ENCODE results near the gene PDLIM5.

Gene PDLIM5

DNA sequence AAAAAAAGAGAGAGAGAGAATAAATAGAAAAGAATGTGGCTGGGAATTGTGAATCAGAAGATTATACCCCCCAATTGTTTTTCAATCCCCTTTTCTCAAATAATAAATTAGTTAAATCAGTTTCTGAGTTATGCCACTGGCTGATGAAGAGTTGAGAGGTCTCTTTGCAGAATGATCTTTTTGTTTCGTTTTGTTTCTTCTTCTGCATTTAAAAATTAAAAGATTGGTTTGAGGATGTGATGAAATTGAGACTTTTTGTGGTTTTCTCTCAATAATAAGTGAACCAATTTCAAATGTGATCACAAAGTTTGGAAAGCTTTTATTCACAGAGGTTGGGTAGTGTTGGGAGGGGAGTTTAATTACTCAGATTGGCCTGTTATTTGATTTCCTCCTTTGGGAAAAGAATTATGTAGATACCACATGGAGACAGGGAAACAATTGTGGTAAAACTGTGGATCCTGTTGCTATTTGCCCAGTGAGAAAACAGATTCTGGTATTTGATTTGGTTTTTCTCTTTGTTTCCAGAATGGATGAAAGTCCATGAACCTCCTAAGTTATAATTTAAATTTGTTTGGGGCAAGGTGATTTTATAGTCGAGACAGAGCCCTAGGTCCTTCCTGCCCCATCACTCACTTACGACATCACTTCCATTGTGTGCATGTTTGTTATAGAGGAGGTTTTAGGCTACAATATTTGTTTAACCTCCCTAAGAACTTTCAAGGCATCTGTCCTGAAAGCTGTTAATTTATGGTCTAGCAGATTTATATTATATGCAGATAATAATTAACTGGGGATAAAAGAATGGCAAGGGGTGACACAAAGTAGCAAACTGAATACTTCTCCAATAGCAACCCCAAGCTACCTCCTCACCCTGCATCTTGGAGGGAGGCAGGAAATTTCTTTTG lies 214.0 kb downstream of the PDLIM5 start:
- DNase-seq: no peak

DNA sequence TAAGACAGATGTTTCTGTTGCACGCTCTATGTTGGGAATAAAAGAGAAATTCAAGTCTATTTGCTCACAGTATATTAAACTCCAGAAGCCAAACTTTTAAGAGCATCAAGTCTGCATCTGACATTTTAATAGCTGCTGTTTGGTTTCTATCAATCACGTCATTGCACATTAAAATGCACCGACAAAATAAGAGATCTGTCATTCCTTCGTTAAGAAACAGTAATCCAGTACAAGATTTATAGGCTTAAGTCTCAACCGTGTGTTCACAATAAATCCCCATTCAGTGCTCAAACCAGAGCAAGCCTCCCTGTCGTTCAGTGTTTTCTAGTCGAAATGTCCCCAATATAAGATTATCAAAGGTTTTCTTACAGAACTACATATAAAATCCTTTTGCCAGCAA lies 217.0 kb downstream of the PDLIM5 start:
- no peak for DNase-seq

DNA sequence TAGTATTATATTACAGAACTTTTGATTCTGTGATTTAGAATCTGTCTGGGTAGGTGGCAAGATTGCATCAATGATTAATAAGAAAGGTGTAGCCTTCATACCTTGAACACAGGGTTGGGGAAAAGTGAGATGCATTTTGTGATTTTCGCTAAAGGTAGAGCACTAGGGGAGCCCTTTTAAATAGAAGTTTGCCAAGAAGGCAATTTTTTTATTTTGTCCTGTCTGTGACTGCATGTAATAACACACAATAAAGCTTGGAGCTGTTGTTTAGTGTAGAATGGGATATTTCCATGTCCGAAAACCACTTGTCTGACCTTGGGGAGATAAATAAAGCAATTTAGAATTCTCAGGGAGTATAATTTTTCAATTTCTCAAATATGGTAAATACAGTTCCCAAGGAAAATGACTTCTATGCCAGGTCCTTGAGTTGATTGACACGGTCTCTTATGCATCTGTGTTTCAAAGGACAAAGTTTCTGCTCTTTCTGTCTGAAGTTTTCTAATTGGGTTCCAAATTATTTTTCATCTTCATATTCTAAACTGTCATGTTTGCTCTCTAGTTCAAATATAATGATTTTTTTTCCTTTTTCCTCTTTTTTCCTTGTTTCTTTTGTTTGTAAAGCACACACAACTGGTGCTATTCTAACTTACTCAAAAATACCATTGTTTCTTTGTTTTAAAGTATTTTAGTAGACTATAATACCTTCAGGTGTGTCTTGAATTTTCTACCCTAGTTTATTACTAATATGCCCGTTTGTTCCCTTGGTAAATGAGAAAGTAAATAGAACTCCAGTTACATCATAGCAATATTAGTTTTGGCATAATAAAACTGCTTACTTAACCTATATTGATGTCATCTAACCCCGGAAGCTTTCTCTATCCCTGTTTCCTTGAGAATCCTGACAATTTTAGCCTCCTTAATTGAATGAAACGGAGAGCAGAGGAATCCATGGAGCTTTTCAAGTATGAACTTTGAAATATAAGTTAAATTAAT lies 218.2 kb downstream of the PDLIM5 start:
- DNase-seq: no peak

DNA sequence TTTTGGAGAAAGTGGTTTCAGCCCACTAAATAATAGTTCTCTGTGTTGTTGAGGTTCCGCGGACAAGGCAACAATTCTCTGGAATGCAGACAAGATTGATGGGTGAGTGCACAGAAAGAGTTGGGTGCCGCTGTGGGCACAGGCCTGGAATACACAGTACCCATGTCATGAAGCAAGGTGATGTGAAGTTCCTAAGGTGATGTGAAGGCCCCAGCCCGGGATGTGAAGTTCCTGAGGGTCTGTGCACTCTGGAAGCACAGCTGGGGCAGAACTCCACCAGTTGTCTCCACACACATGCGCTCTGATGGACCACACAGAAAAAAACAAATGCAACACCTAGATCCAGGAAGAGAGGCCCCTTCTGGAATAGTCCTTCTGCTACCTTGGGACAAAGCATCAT lies 219.4 kb downstream of the PDLIM5 start:
- DNase-seq: no peak

DNA sequence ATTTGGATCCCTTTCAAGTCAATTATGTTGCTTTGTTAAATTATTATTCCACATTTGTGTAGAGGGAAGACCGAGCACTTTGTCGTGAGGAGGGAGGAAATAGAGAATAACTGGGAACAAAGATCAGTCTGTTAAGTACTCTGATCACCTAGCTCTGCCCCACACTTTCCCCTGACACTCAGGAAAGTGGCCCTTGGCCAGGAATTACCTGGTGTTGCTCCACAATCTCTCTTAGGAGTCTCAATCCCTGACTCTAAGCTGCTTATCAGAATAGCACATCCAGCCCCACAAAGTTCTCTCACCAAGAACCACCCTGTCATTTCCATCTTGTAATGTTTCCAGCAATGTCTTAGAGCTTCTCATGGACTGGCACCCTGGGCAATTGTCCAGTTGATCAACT lies 222.2 kb downstream of the PDLIM5 start:
- DNase-seq: no peak

DNA sequence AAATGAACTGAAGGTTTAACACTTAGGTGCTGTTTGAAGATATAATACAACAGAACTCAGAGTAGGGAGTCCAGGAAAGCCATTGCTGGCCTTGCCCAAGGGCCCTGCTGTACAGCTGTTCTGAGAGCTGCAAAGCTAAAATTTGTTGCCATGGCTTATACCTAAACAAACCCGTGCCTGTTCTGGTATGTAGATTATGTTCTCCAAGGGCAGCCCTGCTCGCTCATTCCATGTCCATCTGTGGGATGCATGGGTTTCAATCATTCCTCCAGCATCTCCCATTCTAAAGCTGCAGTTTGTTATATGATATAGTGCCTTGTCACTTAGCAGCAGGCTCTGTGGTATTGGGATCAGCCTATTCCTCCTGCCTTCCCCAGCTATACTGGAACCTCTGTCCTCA lies 225.2 kb downstream of the PDLIM5 start:
- no peak for DNase-seq

DNA sequence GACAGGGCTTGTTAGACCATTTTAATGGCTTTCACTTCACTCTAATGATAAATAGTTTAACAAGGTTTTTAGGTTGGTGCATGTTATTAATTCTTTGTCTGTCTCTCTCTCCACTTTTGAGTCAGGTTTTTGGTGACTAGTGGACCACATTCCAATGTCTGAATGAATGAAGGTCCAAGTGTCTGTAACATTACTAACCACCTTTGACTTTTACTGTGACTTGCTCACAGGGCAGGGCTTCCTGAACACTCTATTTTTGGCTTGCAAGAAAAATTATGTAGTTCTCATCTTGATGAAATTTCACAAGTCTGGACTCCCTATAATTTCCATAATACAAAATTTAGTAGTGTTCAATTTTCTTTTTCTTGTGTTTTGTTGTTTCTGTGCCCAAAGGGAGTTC lies 227.2 kb downstream of the PDLIM5 start:
- DNase-seq: no peak

DNA sequence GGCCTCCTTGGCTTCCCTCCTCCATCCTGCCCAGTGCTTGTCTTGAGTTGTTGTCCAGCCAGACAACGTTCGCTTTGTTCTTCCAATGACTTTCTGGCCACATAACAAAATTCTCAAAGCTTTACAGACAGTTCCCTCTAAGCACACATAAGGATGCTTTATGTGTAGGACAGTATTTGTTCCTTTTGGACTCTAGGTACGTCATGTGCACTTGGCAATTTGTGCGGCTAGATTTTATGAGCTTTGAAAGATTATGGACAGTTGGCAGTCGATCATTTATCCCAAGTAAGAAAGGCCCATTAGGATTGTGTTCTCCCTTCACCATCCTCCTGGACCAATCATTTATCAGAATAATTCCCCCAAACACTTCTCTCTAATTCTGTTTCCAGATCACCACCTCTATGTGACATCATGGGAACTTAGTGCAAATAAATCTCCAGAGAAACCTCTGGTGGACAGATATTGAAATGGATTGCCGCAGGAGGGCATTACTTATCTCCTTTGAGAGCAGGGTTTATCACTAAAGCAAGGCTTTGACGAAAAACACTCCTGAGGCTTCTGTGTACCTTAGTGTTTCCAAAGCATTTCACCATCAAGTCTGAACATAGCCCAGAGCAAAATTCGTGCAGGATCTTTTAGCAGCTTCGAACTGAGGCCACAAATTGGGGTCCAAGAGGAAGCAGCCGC lies 228.6 kb downstream of the PDLIM5 start:
- DNase-seq: no peak

DNA sequence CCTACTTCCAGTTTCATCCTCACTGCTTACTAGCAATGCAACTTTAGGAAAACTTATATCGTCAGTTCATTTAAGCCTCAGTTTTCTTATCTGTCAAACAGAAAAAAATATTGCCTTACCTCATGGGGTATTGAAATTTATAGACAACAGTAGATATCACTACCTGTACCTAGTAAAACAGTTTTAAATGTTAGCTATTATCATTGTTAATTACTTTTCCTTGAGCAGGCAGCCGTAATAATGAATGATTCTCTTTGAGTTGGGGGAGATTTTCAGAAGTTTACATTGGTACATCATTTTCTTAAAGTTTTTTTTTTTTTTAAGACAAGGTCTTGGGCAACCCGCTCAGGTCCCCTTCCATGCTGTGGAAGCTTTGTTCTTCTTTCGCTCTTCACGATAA lies 234.3 kb downstream of the PDLIM5 start:
- no peak for DNase-seq

DNA sequence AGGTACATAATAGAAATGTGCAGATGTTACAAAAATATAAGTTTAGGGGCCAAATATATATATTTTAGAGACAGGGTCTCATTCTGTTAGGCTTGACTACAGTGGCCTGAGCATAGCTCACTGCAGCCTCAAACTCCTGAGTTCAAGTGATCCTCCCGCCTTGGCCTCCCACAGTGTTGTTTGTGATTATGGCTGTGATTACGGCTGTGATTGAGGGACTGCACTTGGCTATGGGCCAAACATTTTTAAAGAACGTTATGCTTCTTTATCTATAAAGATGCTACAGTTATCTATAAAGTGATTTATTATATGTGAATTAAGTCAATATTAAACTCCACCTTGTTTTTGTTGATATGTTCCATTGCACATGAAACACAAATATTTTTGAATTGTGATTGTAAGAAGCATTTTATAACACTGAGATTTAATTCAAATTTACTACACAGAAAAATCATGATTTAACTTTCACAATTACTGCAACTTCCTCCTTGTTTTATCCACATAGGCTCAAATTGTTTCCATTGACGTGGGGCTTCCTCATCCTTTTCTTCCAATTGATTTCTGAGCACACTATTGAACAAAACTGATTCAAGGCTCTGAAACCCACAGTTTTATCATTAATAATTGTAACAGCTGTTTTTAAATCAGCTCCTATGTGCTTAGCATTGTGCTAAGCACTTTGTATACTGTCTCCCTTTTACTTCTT lies 237.6 kb downstream of the PDLIM5 start:
- DNase-seq: no peak

DNA sequence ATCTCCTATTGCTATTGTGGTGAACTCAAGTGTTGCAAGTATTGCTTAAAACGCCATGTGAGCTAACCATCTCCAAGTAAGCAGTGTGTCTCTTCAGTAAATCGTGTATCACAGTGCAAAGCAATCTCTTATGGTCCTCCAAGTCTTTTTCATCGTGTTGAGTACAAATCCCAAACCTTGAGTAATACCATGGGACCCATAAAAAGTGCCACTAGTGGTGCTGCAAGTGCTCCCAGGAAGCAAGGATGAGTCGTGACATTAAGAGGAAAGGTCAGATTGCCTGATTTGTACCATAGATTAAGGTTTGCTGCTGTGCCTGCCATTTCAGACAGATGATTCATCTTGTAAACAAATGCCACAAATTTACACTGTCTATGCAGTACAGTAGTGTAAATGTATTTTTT lies 239.1 kb downstream of the PDLIM5 start:
- DNase-seq: no peak

DNA sequence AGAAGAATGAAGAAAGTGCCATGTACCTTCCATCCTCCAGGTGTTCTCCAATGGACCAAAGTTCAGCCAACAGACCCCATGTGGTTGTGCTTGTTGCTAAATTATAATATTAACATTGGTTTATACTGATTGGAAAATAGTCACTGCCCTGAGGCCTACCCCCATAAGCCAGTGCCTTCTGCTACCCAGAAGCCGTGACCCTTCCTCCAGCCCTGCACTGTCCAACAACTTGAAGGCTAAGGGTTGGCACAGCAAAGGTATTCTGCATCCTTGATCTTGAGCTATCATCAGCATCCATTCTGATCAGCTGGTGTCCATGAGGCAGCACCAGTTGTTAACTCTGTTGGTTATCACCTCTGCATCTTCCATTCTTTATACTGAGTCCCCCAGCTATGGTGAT lies 239.8 kb downstream of the PDLIM5 start:
- DNase-seq: no peak

DNA sequence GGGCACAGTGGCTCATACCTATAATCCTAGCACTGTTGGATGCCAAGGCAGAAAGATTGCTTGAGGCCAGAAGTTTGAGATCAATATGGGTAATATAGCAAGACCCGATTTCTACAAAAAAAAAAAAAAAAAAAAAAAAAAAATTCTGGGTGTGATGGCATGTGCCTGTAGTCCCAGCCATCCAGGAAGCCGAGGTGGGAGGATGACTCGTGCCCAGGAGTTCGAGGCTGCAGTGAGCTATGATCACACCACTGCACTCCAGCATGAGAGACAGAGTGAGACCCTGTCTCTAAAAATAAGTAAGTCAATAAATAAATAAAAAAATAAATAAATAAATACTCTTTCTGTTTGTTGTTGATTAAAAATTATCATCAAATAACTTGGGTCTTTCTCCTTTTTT lies 243.6 kb downstream of the PDLIM5 start:
- DNase-seq: no peak

DNA sequence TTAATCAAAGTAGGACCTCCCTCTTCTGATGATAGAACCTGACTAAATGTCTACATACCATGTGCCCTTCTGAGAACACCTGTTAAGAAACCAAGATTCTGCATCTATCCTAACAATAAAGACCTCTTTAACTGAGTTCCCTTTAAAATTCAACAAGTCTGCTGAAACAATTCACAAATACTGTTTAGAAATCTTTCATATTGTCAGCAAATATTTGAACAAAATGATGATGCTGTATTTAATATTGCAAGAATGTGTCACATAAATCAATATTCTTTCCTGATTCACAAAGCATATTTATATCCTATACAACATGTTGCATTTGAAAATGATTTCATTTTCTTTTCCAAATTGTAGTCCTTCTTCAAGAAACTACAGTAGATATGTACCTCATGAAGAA lies 246.4 kb downstream of the PDLIM5 start:
- DNase-seq: no peak

DNA sequence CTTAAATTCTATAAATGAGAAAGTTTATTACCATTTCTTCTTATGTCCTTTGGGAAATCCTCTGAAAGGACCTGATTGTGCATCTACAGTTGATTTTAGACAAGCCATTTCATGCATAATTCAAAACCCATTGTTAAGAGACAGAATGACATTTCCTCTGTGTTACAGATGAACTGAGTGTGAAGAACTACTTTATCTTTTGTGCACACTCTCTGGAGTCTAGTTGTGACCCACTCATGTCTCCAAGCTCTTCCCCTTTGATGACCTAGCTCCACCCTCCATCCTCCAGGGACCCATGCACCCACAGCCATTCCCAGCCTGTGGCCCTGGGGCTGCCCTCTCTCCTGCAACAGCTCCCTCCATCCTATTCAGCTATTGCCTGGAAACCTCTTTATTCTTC lies 248.6 kb downstream of the PDLIM5 start:
- DNase-seq: no peak

DNA sequence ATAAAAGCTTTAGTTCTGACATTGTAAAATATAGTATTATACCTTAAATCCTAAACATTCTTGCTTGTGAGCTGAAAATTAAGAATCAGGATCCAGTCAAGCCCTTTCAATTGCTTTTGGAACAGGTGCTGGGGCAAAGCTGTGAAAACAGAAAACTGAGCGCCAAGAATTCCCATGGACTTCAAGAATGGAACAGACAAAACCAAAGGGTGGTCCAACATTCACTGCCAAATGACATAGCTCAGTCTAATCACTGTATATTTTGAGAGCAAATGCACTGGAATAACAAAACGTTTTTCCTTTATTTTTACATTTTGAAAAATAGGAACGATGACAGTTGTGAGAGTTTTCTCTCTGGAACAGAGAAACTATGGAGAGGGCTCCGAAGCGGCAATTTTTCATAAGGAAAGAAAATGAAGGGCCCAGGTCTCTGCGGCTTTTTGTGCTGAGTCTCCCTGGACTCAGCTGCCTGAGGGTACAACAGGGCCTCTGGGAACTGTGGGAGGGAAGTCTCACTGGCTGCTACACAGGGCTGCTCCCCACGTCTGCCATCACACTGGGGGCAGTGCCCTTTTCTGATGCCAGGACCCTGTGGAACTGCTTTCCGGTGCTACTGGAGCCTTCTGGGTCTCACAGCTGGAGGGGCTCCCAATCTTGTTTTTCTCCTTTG lies 250.0 kb downstream of the PDLIM5 start:
- DNase-seq: no peak

DNA sequence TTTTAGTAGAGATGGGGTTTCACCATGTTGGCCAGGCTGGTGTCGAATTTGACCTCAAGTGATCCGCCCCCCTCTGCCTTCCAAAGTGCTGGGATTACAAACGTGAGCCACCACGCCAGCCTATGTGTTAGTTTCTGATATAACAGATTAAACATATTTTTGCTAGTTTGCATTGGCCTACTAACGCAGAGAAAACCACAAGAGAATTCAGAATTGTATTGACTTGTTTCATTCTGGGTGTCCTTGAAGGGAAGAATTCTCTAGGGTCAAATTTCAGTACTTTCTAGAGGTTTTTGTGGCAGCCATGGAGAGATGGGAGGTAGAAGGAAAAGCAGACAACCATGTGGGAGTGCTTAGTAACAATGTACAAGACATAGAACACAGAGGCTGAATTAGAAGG lies 259.9 kb downstream of the PDLIM5 start:
- no peak for DNase-seq

DNA sequence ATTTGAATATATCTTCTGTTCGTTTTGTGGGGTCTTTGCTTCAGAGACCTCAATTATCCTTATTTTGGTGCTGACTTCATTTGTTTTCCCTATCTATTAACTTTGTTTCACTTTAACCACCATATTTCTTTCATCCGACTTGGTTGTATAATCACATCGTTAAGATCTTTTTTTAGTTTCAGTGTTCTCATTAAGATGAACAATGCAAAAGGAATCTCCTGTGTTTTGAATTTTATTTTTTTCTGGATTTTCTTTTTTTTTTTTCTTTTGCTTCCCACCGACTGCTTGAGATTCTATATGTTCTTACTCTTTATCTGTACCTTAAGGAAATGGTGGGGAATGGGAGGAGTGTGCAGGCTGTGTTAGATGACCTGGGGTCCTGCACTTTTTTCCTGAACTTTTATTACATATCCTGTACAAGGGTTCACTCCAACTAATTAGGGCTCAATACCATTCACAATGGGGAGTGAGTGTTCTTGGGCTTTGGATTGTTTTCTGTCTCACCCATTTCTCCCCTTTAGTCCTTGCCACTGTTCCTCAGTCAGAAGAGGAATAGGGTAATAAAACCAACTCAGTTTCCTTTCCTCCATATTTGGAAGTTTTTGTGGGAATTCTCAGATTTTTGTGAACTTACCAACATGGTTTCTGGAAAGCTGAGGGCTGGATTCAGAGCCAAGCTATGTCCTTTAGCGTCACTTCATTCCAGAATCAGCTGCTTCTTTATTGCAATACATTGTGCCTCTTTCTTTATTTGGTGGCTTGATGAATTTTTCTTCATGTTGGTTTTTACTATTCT lies 262.8 kb downstream of the PDLIM5 start:
- no peak for DNase-seq

DNA sequence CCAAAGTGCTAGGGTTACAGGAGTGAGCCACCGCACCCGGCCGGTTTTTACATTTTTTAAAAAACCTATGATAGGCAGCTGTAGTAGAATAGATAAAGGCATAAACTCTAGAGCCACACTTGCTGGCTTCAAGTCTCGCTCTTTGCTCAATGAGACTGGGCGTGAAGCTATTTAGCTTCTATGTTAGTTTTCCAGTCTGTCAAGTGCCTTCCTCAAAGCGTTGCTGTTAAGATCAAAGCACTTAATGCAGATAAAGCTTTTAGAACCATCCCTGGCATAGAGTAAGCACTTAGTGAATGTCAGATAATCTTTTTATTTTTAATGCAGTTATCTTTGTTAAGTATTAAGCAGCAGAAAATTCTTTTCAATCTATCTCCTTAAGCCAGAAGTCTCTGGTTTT lies 264.0 kb downstream of the PDLIM5 start:
- DNase-seq: no peak
